ENCODE measurements around the gene PDP2. TPM values are rescaled to one million over a fixed set of nuclear protein-coding genes. Genes with fewer than 3 reads are reported as not detected.
A peak's percentile ranks its signal among the peaks of the same experiment; 100 is the strongest.

PDP2 gene
- total RNA-seq, 1 experiment from 2014 or later, result 23.1 TPM

GRCh38 chr16:66925322-66925840, 45.1 kb downstream of the PDP2 start, which contains the start of gene RRAD:
Gene RRAD (minus strand): TSS chr16:66925535. CDS start chr16:66925179, 356 bp downstream.
- Histone ChIP-seq H3K27ac (ENCODE audit: insufficient read length, low read depth, low read length) (no peak within 1 kb of the TSS), H2AK5ac (ENCODE audit: insufficient read length, low read length) (no peak within 1 kb of the TSS), H3K79me1 (ENCODE audit: insufficient read depth, low read depth, low read length, poor library complexity, severe bottlenecking) (no peaks in the 10 kb centered on the region), H2AFZ (ENCODE audit: low read length) (no peak within 1 kb of the TSS), H3K23ac (ENCODE audit: insufficient read length, low read depth, low read length) (no peak within 1 kb of the TSS), H3K18ac (ENCODE audit: insufficient read length, low read depth, low read length) (no peak within 1 kb of the TSS), H3K4ac (ENCODE audit: low read depth, low read length) (no peak within 1 kb of the TSS), H3K4me2 (ENCODE audit: insufficient read depth, insufficient read length, low read length) (peak within 1 kb of the TSS; percentile 45), H3K9ac (ENCODE audit: extremely low read depth, insufficient read length, low read length) (no peak within 1 kb of the TSS), H3K79me2 (ENCODE audit: insufficient read depth, low read length) (no peaks in the 10 kb centered on the region), H4K91ac (ENCODE audit: insufficient read length, low read depth, low read length) (no peak within 1 kb of the TSS), H3K14ac (ENCODE audit: insufficient read depth, low read length) (no peak within 1 kb of the TSS; the same call in 1 of the 2 replicates), H2BK20ac (ENCODE audit: low read depth, low read length, poor library complexity, severe bottlenecking) (no peak within 1 kb of the TSS), H2BK5ac (ENCODE audit: insufficient read length, low read length) (no peak within 1 kb of the TSS), H3K9me3 (ENCODE audit: control insufficient read depth, low read depth, low read length) (no peaks in the 10 kb centered on the region), H4K5ac (ENCODE audit: insufficient read length, low read depth, low read length) (no peak within 1 kb of the TSS), H3K23me2 (ENCODE audit: insufficient read length, low read depth, low read length, poor library complexity, severe bottlenecking) (peaks cover 5% of the 10 kb centered on the region), H3K27me3 (ENCODE audit: insufficient read depth, low read length) (peaks cover 15% of the 10 kb centered on the region; the same call in 1 of the 2 replicates), H3T11ph (ENCODE audit: low read length) (no peak within 1 kb of the TSS), H3K4me1 (ENCODE audit: insufficient read depth, low read length) (no peaks in the 10 kb centered on the region), H2BK15ac (ENCODE audit: low read depth, low read length) (no peak within 1 kb of the TSS), H2BK120ac (ENCODE audit: low read depth, low read length, poor library complexity, severe bottlenecking) (no peak within 1 kb of the TSS), H4K20me1 (ENCODE audit: control insufficient read depth, insufficient read depth, insufficient read length) (no peaks in the 10 kb centered on the region), H3K56ac (ENCODE audit: insufficient read length, low read depth, low read length) (no peak within 1 kb of the TSS), H2BK12ac (ENCODE audit: insufficient read length, low read depth, low read length) (no peak within 1 kb of the TSS), H4K8ac (replicated peaks; ENCODE audit: insufficient read length, low read depth, low read length) (no peak within 1 kb of the TSS)
- peaks cover 68% of the 10 kb centered on the region for H3K27me3 Mint-ChIP-seq (ENCODE audit: low read depth)
- peak; percentile 47 for DNase-seq
- peak within 1 kb of the TSS; percentile 72 to 85 for H3K4me3 Mint-ChIP-seq
- no CpG with 5 or more reads among the region's 42 CpGs for WGBS (ENCODE audit: extremely low coverage, insufficient read length, low lambda C conversion rate)
- peaks cover 13 to 15% of the 10 kb centered on the region in 2 experiments for H3K4me1 Mint-ChIP-seq
- H3K9me3 Mint-ChIP-seq, result no peaks in the 10 kb centered on the region; a peak in 1 of 5 replicates
- no peak within 1 kb of the TSS for H3K27ac Mint-ChIP-seq
- no peaks in the 10 kb centered on the region for H3K36me3 Mint-ChIP-seq (ENCODE audit: insufficient read depth in 1 of 3, low read depth in 3 of 3)
- no peak for TF ChIP-seq CTCF (conservative IDR thresholded peaks at IDR 0.05)
